ENCODE measurements around the gene SLC4A5. TPM values are rescaled to one million over a fixed set of nuclear protein-coding genes. Genes with fewer than 3 reads are reported as not detected.
"Not testable (repeated sequence)": the region's sequence is repeated elsewhere in the genome, so short reads cannot be mapped to it uniquely, and the experiment has no call there.

The SLC4A5 gene
- total RNA-seq, 2 donors from 2014 or later, result 2.2 to 4.4 TPM

- H3K27me3 Mint-ChIP-seq; H3K27ac Mint-ChIP-seq; H3K4me3 Mint-ChIP-seq; H3K9me3 Mint-ChIP-seq; H3K4me1 Mint-ChIP-seq; H3K36me3 Mint-ChIP-seq (ENCODE audit: low read depth); ATAC-seq (replicated peaks): not testable (repeated sequence)
These were observed 7.0 kb downstream of the SLC4A5 start for GRCh38 chr2:74336227-74336626.

DNA sequence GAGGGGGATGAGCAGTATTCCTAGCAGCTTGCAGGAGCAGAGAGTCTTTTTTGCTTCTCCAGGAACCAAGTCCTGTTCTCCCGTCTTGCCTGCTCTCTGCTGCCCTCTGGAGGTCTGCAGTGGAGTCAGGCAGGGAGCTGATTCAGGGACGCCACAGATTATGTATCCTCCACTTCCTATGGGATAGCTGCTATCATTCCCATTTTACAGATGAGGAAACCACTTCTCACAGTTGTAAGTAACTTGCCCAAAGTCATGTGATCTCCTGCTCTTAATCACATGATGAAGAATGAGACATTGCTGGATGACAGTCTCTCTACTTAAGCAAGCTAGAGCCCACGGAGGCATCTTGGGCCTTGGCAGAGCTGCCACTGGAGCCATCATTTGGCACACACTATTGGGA is 8.3 kb downstream of the SLC4A5 start:
- no peak overlapping the region for H3K27ac Mint-ChIP-seq
- ATAC-seq (replicated peaks), result peak; percentile 82

GRCh38 chr2:74333896-74334586 is 9.2 kb downstream of the SLC4A5 start:
- no peaks in the 10 kb centered on the region for H3K36me3 Mint-ChIP-seq (ENCODE audit: low read depth)

More for the DNA sequence above, 8.3 kb downstream of the SLC4A5 start:
- H3K27me3 Mint-ChIP-seq, result no peaks in the 10 kb centered on the region
- no peaks in the 10 kb centered on the region for H3K9me3 Mint-ChIP-seq
- no peak overlapping the region for H3K4me3 Mint-ChIP-seq
- H3K4me1 Mint-ChIP-seq, result no peaks in the 10 kb centered on the region
- H3K36me3 Mint-ChIP-seq (ENCODE audit: low read depth), result no peaks in the 10 kb centered on the region

DNA sequence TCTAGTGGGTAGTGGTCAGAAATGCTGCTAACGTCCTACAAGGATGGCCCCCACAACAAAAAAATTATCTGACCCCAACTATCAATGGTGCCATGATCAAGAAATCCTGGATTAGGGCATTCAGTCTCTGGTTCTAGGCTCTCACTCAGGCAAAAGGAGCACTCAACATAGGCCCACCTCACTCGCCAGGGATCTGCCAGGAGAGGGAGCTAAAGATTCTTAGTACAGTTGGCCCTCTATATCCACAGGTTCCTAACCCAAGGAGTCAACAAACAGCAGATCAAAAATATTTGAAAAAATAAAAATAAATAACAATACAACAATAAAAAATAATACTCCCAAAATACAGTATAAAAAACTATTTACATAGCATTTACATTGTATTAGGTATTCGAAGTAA is 10.0 kb downstream of the SLC4A5 start:
- ATAC-seq (replicated peaks), result no peak
- H3K9me3 Mint-ChIP-seq, result no peaks in the 10 kb centered on the region
- H3K27ac Mint-ChIP-seq, result no peak overlapping the region
- H3K36me3 Mint-ChIP-seq (ENCODE audit: low read depth), result no peaks in the 10 kb centered on the region
- H3K27me3 Mint-ChIP-seq, result no peaks in the 10 kb centered on the region
- H3K4me1 Mint-ChIP-seq, result no peaks in the 10 kb centered on the region
- H3K4me3 Mint-ChIP-seq, result no peak overlapping the region

More at GRCh38 chr2:74333896-74334586, 9.2 kb downstream of the SLC4A5 start:
- Mint-ChIP-seq H3K4me1 (no peaks in the 10 kb centered on the region), H3K27ac (no peak overlapping the region), H3K4me3 (no peak overlapping the region), H3K9me3 (no peaks in the 10 kb centered on the region), H3K27me3 (no peaks in the 10 kb centered on the region)
- no peak for ATAC-seq (replicated peaks)

GRCh38 chr2:74332550-74333174 is 10.6 kb downstream of the SLC4A5 start:
- Mint-ChIP-seq H3K27ac (no peak overlapping the region), H3K9me3 (no peaks in the 10 kb centered on the region), H3K36me3 (ENCODE audit: low read depth) (no peaks in the 10 kb centered on the region), H3K4me3 (no peak overlapping the region), H3K27me3 (no peaks in the 10 kb centered on the region), H3K4me1 (no peaks in the 10 kb centered on the region)
- no peak for ATAC-seq (replicated peaks)

DNA sequence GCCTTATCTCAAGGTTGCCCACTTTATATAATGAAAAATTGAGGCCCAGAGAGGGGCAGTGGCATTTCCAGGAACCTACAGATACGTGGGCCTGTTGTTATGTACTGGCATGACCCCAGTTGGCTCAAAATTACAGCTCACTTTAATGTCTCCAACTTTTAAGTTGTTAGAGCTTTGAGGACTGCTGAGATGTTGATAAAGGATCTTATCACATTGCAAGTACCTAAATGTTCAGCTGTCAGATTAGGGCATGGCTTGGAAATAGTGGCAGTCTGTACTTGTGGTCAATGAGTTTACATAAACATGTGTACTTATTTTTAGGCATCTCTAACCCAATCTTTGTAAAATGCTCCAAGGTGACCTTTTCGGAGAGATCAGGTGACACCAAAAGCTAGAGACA is 14.6 kb downstream of the SLC4A5 start:
- H3K9me3 Mint-ChIP-seq, result no peaks in the 10 kb centered on the region
- no peaks in the 10 kb centered on the region for H3K4me1 Mint-ChIP-seq
- no peaks in the 10 kb centered on the region for H3K36me3 Mint-ChIP-seq (ENCODE audit: low read depth)
- no peaks in the 10 kb centered on the region for H3K27me3 Mint-ChIP-seq
- H3K4me3 Mint-ChIP-seq, result no peak overlapping the region
- no peak for ATAC-seq (replicated peaks)
- H3K27ac Mint-ChIP-seq, result no peak overlapping the region

DNA sequence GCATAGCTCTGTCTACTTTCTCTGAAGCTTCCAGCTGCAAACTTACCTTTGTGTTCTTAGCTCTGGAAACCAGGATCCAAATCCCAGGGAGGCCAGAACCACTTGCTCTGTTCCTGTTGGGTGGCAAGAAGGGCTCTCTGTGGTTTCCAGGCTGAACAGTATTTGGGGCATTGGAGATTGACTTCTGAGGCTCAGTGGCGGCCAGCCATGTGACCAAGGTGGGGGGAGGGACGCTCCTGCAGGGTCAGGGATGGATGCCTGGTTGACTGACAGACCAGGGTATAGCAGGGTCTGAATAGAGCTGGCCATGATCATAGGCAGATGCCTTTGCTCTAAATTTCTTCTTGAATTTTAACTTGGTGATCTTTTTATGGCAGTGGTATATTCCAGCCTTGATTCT is 15.1 kb downstream of the SLC4A5 start:
- no peak overlapping the region for H3K27ac Mint-ChIP-seq
- H3K36me3 Mint-ChIP-seq (ENCODE audit: low read depth), result no peaks in the 10 kb centered on the region
- no peaks in the 10 kb centered on the region for H3K27me3 Mint-ChIP-seq
- H3K4me3 Mint-ChIP-seq, result no peak overlapping the region
- ATAC-seq (replicated peaks), result no peak
- H3K9me3 Mint-ChIP-seq, result no peaks in the 10 kb centered on the region
- no peaks in the 10 kb centered on the region for H3K4me1 Mint-ChIP-seq

DNA sequence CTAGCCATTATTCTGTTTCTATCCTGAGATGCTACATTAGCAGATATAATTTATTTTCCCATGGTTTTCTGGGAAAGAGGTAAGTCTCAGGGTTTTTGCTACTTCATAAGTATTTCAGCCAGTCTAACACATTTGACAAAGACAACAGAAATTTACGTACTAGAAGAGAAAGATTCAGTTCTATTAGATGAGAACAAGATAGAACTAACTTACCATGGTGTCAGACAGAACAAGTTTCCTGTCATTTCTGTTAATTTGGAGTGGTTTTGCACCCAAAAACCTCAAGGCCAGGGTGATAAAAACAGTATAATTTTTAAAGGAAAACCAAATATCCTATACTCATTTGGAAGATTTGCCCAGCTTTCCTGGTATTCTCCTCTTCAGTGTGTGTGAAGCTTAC is 15.6 kb downstream of the SLC4A5 start:
- no peaks in the 10 kb centered on the region for H3K9me3 Mint-ChIP-seq
- ATAC-seq (replicated peaks), result no peak
- no peak overlapping the region for H3K4me3 Mint-ChIP-seq
- no peaks in the 10 kb centered on the region for H3K27me3 Mint-ChIP-seq
- no peaks in the 10 kb centered on the region for H3K4me1 Mint-ChIP-seq
- no peak overlapping the region for H3K27ac Mint-ChIP-seq
- H3K36me3 Mint-ChIP-seq (ENCODE audit: low read depth), result no peaks in the 10 kb centered on the region

DNA sequence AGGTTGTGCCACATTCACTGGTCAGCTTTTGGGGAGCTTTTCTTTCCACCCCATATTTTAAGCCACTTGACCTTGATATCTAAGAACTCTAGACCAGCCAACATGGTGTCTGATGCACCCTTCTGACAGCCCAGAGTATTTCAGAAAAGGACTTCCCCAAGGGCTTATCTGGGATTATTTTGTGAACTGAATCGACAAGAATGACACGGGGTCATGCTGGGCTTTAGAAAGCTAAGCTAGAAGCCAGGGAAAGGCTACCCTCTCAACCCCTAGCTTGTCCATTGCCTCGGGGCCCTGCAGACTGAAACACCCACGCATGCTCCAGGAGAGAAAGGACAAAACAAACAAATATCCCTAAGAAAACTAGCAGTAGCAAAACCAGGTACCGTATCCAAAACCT is 16.0 kb downstream of the SLC4A5 start:
- Mint-ChIP-seq H3K27ac (no peak overlapping the region), H3K4me1 (no peaks in the 10 kb centered on the region), H3K36me3 (ENCODE audit: low read depth) (no peaks in the 10 kb centered on the region), H3K27me3 (no peaks in the 10 kb centered on the region), H3K9me3 (no peaks in the 10 kb centered on the region), H3K4me3 (no peak overlapping the region)
- no peak for ATAC-seq (replicated peaks)

DNA sequence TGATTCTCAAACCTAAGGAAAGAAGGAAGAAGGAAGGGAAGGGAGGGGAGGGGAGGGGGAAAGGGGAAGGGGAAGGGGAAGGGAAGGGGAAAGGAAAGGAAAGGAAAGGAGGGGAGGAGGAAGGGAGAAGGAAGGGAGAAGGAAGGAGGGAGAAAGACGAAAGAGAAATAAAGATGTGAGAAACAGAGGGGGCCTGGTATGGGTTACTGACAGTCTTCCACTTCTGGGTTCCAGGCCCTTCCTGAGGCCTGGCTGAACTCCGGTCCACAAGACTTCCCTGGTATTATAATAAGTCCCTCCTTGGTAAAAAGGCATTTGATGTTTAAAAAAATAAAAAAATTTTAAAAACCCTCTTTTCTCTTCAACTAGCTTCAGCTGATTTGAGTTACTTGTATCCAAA is 17.4 kb downstream of the SLC4A5 start:
- H3K4me1 Mint-ChIP-seq, result no peaks in the 10 kb centered on the region
- no peaks in the 10 kb centered on the region for H3K36me3 Mint-ChIP-seq (ENCODE audit: low read depth)
- ATAC-seq (replicated peaks), result no peak
- H3K4me3 Mint-ChIP-seq, result no peak overlapping the region
- H3K27ac Mint-ChIP-seq, result no peak overlapping the region
- H3K9me3 Mint-ChIP-seq, result no peaks in the 10 kb centered on the region
- no peaks in the 10 kb centered on the region for H3K27me3 Mint-ChIP-seq

GRCh38 chr2:74321737-74322136 is 21.5 kb downstream of the SLC4A5 start:
- Mint-ChIP-seq H3K27me3 (no peaks in the 10 kb centered on the region), H3K4me3 (no peak overlapping the region), H3K27ac (no peak overlapping the region), H3K4me1 (no peaks in the 10 kb centered on the region), H3K36me3 (ENCODE audit: low read depth) (no peaks in the 10 kb centered on the region), H3K9me3 (no peaks in the 10 kb centered on the region)
- ATAC-seq (replicated peaks), result no peak

DNA sequence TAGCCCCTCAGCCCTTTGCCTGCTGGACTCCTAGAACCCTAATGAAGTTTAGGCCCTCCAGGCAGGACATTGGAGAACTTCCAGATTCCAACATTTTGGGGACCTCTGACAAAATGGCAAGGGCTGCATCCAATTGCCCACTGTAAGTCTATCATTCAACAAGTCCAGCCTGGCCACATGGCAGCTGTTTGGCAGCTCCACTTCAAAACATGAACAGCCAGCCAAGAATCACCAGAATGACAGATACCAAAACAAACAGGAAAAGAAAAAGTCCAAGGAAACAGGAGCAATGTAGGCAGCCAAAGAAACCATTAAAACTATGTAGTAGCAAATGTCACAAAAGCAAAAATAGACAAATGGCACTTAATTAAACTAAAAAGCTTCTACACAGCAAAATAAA is 25.5 kb downstream of the SLC4A5 start:
- H3K27ac Mint-ChIP-seq, result no peak overlapping the region
- no peaks in the 10 kb centered on the region for H3K9me3 Mint-ChIP-seq
- ATAC-seq (replicated peaks), result no peak
- H3K27me3 Mint-ChIP-seq, result no peaks in the 10 kb centered on the region
- no peak overlapping the region for H3K4me3 Mint-ChIP-seq
- no peaks in the 10 kb centered on the region for H3K36me3 Mint-ChIP-seq (ENCODE audit: low read depth)
- H3K4me1 Mint-ChIP-seq, result no peaks in the 10 kb centered on the region

GRCh38 chr2:74316627-74317295 is 26.5 kb downstream of the SLC4A5 start:
- Mint-ChIP-seq H3K27me3 (no peaks in the 10 kb centered on the region), H3K4me1 (no peaks in the 10 kb centered on the region), H3K27ac (no peak overlapping the region), H3K36me3 (ENCODE audit: low read depth) (peaks cover 5% of the 10 kb centered on the region), H3K9me3 (no peaks in the 10 kb centered on the region), H3K4me3 (no peak overlapping the region)
- no peak for ATAC-seq (replicated peaks)

DNA sequence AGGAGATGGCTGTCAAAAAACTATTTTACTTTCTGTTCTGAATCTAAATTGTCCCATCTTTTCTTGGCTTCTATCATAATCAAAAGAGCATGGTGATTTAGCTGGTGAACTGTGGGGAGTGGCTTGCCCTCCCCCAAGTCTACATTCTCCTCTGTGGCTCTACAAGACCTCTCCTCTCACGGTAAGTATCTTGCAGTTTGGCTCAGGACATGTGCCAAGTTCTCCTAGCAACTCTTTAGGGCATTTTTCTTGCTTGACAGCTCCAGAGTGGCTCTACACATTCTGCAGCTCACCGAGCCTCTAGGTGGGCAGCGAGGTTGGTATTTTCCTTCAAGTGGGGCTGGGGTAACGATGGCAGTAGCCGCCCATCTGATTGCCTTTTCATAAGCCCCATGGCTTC is 29.1 kb downstream of the SLC4A5 start:
- no peak for ATAC-seq (replicated peaks)
- H3K4me1 Mint-ChIP-seq, result no peaks in the 10 kb centered on the region

GRCh38 chr2:74313497-74313896 is 29.7 kb downstream of the SLC4A5 start:
- H3K9me3 Mint-ChIP-seq, result no peaks in the 10 kb centered on the region
- no peak overlapping the region for H3K27ac Mint-ChIP-seq
- peaks cover 7% of the 10 kb centered on the region for H3K36me3 Mint-ChIP-seq (ENCODE audit: low read depth)
- H3K4me1 Mint-ChIP-seq, result no peaks in the 10 kb centered on the region
- no peaks in the 10 kb centered on the region for H3K27me3 Mint-ChIP-seq
- H3K4me3 Mint-ChIP-seq, result no peak overlapping the region
- no peak for ATAC-seq (replicated peaks)

More for the DNA sequence above, 29.1 kb downstream of the SLC4A5 start:
- no peaks in the 10 kb centered on the region for H3K9me3 Mint-ChIP-seq
- H3K4me3 Mint-ChIP-seq, result no peak overlapping the region
- no peak overlapping the region for H3K27ac Mint-ChIP-seq
- no peaks in the 10 kb centered on the region for H3K27me3 Mint-ChIP-seq
- H3K36me3 Mint-ChIP-seq (ENCODE audit: low read depth), result peaks cover 7% of the 10 kb centered on the region
